ENCODE measurements around the gene RAPGEF6.
"Not testable (repeated sequence)": the region's sequence is repeated elsewhere in the genome, so short reads cannot be mapped to it uniquely, and the experiment has no call there.

The RAPGEF6 gene

DNA sequence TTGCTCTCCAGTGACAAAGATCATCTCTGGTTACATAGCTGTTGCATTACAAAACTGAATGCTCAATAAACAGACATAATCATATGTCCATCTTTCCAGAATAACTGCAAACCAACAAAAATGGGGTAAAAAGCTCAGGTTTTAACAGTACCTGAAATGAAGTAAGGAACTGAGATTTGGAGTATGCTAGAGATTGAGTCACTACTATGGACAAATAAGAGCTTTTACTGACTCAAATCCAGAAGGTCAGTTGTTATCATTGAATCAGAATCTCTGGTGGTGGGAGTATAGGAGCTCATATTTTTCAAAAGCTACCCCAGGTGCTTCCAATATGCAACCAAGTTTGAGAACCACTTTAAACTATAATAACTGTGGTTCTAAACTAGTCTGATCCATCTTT, 4.1 kb upstream of the RAPGEF6 start:
- DNase-seq, result no peak

DNA sequence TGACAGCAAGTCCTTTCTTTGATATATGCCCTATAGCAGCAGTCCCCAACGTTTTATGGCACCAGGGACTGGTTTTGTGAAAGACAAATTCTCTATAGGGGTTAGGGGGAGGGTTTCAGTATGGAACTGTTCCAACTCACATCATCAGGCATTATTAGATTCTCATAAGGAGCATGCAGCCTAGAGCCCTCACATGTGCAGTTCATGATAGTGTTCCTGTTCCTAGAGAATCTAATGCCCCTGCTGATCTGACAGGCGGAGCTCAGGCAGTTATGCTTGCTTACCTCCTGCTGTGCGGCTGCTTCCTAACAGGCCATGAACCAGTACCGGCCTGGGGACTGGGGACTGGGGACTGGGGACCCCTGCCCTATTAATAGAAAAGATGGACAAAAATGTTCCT, 2.7 kb upstream of the RAPGEF6 start:
- peak; percentile 60 for DNase-seq

DNA sequence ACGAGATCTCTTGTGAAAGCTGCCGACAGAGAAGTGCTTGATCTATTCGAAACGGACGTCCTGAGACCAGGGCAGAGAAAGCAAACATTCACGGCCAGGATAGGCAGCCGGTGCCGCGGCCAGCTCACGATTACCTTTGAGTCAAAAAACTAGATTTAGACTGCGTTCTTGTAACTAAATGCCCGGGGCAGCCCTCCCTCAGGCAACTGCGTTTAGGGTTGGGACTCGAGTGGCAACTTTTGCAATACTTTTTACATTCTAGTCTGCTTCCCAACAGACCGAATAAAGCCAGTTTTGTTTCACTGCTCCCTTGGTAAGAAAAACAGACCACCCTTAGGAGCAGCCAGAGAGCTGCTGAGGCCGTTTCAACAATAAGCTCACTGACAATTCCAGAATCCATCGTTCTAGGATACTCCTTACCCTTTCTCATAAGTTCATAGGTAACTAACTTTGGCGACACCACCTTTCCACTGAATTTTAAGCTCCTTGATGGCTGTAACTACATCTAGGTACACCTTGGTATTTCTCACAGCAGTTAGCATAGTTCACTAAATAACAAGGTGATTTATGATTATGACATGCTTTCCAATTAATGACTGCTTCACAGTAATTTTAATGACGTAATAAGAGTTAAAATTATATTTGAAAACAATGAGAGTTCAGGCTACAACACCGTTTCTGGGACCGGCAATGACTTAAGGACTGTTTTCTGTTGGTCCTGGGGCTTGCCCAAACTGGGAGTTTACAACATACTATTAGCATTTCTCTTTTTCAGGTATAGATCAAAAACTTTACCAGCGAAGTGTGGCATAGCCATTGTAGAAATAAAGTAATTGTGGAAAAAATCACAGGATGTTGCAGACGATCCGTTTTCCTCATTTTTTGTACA, 899 bp upstream of the RAPGEF6 start:
- peak; percentile 48 for DNase-seq

DNA sequence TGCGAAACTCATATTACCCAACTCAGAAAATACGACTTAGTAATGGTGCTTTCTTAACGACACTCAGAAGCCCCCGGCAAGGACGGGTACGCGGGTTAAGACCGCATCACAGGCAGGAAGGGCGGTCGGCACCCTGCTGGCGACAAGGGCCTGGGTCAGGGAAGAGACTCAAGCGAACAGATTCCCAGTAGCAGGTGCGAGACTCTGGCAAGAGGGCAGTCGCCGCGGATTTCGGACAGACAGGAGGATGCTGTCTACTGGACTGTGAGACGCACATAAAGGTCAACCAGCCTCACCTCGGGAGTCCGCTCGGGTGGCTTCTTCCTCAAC, 398 bp downstream of the RAPGEF6 start:
- peak; percentile 84 for DNase-seq

DNA sequence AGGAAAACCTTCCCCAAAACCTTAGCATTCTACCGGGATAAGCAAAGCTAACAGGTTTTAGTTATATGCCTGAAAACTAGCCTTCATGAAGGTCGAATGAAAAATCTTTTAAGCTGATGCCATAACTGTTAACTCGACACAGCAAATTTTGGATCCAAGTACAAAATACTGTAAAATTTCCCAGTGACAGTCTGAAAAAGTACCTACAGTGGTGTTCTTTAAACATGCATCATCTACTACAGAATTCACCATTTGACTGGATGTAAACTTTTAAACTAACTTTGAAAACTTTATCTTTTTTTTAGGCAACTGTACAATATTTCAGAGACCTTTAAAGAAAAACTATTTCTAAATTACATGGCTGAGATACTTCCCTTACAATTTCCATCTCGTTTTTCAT, 791 bp downstream of the RAPGEF6 start:
- peak; percentile 15 for DNase-seq

DNA sequence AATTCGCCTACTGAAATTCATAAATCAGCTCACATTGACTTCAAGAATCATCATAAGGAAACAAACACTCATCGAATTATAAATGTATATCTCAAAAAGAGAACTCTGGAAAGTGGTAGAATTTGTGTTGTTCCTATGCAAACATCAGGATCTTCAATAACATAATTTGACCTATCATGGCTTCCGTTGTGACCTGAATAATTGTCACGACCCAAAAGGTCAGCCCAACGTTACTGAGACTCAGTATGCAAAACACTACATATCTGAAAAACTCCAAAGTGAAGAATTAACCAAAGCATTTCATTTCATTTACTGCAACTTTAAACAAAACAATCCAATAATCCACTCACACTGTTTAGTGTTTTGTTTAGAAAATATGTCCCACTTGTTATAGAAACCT, 1.2 kb downstream of the RAPGEF6 start:
- DNase-seq, result peak; percentile 34

DNA sequence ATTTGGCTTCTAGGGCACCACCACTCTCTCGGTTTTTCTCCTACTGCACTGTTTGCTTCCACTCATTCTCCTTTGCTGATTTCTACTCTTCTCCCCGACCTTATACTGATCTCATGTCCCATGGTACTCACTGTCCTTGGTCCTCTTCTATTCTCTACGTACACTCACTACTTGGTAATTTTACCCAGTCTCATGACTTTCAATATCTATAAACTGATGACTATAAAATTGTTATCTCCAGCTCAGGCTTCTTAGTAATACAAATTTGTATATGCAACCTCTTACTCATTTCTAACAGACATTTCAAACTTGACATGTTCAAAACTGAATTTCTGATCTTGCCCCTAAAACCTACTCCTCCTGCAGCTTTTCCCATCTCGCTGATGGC, 4.1 kb downstream of the RAPGEF6 start:
- DNase-seq, result no peak

DNA sequence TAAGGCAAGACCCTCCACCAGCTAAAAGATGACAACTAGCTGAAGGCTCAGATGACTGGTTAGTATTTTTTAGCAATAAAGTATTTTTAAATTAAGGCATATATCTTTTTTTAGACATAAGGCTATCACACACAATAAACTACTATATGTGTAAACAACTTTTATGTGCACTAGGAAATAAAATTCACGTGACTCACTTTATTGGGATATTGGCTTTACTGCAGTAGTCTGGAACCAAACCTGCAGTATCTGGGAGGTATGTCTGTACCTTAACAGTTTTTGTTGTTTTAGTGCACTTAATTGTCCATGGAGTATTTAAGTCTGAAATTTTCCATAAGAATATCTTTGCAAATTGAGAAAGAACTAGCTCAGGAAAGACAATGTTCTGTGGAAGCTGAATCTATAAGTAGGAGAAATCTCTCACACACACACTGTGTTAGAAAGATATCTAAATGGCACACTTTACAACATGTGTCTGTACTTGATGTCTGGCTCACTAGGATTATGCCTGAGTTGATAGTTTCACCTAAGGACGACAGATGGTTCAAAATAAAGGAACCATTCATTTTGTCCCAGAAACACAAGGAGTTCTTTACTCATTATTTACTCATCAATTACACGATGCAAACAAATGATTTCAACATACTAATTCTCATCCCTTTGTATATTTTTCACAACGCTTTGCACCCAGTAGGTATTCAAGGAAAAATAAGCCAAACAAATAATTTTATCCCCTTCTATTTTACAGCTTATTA, 4.6 kb downstream of the RAPGEF6 start:
- DNase-seq, result peak; percentile 68

DNA sequence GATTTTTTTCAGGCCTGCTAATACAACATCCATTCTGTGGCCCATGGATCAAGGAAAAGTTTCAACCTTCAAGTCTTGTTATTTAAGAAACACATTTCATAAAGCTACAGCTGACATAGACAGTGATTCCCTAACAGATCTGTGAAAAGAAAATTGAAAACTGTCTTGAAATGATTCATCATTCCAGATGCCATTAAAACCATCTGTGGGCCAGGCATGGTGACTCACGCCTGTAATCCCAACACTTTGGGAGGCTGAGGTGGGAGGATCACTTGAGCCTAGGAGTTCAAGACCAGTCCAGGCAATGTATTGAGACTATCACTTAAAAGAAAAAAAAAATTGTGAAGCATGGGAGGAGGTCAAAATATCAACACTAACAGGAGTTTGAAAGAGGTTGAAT, 6.0 kb downstream of the RAPGEF6 start:
- no peak for DNase-seq

DNA sequence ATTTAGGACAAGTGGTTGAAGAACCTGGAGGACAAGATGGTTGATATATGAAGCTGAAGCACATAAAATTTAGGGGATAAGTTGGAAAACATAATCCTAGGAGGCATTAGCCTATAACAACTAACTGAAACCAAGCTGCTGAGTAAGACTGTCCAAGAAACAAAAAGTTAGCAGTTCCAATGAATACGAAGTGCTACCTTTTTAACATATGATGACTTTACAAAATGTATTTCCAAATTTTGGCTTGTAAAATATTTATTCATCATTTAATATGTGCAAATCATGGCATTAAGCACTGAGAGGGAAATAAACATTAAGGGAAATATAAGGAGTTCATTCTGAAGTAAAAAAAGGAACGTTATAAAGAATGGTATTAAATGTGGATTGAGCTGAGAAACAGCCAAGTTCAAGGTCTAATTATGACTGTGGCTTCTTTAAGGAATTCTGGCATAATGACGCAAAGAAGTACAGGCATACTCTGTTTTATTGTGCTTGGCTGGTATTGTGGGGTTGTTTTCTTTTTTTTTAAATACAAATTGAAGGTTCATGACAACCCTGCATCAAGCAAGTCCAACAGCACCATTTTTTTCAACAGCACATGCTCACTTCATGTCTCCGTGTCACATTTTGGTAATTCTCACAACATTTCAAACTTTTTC, 7.7 kb downstream of the RAPGEF6 start:
- no peak for DNase-seq

DNA sequence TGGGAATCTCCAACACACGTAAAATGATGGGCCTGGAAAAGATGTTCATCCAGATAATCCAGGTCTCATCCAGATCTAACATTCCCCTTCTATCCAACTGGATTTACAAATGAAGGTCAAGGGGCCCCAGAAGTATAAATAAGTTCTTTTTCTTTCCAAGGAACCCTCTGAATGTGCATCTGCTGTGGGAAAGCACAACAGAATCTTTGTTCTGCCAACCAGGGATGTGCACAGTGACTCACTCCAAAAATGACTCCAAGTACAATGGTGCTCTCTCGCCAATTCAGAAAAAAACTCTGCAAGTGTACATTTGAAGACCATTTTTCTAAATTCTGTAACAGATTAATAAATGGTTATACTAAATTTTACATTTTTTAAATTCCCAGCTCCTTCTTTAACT, 12.4 kb downstream of the RAPGEF6 start:
- DNase-seq, result no peak

DNA sequence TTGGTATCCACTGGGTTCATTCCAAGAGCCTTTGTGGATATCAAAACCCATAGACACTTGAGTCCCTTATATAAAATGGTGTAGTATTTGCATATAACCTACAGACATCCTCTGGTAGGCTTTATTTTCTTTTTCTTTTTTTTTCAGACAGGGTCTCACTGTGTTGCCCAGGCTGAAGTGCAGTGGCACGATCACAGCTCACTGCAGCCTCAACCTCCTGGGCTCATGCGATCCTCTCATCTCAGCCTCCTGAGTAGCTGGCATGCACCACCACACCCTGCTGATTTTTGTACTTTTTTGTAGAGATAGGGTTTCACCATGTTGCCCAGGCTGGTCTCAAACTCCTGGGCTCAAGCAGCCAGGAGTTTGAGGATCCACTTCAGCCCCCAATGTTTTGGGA, 13.9 kb downstream of the RAPGEF6 start:
- DNase-seq, result not testable (repeated sequence)

DNA sequence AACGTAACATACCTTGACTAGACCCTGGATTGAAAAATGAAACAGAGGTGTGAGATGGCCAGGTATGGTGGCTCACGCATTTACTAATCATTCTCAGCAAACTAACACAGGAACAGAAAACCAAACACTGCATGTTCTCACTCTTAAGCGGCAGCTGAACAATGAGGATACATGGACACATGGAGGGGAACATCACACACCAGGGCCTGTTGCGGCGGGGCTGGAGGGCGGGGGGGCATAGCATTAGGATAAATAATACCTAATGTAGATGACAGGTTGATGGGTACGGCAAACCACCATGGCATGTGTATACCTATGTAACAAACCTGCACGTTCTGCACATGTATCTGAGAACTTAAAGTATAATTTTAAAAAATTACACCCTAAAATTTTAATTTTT, 15.9 kb downstream of the RAPGEF6 start:
- no peak for DNase-seq

DNA sequence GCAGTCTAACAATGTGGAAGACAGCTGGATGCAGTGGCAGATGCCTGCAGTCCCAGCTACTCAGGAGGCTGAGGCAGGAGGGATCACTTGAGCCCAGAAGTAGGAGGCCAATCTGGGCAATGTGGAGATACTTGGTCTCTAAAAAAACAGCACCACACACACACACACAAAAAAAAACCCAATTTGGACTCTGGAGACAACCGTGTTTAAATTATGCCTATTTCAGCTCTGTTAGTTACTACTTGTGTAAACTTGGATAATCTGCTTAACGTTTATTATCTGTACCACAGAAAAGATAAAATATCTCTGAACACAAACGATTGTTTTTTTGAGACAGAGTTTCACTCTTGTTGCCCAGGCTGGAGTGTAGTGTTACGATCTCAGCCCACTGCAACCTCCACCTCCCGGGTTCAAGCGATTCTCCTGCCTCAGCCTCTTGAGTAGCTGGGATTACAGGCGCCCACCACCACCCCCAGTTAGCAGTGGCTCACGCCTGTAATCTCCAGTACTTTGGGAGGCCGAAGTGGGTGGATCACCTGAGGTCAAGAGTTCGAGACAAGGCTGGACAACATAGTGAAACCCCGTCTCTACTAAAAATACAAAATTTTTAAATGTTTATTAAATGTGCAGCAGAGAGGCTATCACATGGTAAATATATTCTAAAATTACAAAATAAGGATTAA, 17.7 kb downstream of the RAPGEF6 start:
- no peak for DNase-seq

DNA sequence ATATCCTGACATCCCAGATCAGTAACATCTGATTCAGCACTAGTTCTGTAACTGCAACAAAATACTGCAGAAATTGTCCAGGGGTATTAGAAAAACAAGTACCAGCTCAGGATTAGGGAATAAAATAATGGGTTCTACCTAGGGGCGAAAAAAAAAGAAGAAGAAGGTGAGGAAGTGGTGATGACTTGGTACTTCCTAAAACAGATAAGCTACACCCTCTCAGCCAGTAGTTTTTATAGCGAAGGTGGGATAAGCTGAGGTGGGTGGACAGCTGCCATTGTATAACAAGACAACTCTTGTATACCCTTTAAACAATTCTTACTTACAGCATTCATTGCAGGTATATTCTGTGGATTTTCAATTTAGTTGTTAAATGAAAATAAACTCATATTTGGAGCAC, 19.1 kb downstream of the RAPGEF6 start:
- DNase-seq, result peak; percentile 25

DNA sequence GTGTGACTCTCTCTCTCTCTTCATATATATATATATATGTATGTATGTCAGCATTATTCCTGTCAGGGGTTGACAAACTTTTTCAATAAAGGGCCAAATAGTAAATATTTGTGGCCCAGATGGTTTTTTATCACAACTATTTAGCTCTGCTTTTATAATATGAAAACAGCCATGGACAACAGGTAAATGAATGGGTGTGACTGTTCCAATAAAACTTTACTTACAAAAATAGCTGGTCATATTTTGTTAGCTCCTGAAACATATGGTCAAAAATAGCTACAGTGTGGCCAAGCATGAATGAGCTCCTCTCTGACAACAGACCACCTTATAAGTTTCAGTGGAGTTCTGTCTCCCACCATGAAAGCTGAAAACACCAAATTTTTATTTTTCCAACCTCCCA, 21.6 kb downstream of the RAPGEF6 start:
- no peak for DNase-seq

DNA sequence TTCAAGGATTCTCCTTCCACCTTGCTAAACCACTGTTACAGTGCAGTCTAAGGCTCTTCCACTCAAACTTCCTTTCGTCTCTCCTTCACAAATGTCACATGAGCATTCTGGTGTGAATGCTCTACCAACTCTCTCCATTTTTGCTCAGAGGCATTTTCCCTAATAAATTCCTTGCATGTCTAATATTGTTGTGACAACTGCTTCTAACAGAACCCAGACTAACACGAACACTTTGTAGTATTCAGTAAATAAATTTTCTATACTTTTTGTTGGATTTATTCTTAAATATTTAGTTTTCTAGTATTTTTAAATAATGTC, 24.0 kb downstream of the RAPGEF6 start:
- DNase-seq, result no peak

DNA sequence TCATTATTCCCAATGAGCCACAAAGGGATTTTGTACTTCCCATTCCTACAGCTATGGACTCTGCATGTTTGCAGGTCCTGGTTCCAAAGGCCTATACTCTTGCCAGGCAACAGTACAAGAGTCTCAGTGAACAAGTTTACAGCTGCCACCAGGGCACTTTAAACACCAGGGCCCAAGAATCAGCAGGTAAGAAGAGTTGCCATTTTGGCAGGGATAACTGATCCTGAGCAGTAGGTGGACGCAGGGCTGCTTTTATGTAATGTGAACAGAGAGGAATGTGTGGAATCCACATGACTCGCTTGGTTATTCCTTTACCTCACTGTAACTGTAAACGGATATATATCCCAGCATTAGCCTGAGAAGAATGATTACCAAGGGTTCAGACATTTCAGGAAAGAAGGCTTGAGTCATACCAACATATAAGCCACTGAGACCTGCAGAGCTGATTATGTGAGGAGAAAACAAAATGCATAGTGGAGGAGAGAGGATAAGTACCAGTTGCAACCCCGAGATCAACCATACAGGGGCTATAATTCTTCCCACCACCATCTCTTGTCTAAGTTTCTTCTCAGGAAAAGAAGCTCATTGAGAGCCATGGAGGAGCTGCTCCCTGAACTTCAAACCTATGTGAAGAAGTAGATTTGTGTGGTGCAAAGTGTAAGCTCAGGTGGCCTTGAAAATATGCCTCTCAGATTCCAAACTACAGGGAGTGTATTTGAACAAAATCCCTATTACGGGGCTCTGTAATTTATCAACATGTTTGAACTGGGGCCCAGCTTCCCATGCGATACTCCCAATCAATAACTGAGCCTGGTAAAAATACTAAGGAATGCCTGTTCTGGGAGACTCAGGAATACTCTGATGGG, 24.6 kb downstream of the RAPGEF6 start:
- no peak for DNase-seq

DNA sequence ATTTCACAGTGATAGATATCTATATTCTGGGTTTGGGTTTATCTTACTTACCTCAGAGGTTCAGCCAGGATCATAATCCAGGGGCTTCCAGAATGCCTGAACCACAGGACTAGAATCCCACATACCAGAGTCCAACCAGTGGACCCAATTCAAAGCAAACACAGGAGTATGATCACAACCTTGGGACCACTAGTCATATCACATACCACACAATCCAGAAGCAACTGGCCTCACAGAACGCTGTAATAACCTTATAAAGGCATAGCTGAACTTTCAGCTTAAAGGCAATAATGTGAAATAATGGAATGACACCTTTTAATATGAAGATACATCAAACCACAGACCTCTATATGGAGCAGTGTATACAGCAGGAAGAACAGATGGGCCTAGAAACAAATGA, 25.3 kb downstream of the RAPGEF6 start:
- no peak for DNase-seq

DNA sequence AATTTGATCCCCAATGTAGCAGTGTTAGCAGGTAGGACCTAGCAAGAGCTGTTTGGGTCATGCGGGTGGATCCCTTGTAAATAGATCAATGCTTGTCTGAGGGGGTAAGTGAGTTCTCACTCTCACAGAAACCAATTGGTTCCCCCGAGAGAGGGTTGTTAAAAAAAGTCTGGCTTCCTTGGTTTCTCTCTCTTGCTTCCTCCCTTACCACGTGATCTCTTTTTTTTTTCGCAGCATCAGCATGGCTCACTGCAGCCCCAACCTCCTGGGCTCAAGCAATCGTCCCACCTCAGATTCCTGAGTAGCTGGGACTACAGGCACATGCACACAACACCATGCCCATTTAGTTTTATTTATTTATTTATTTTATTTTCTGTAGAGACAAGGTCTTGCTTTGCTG, 26.4 kb downstream of the RAPGEF6 start:
- DNase-seq, result no peak

DNA sequence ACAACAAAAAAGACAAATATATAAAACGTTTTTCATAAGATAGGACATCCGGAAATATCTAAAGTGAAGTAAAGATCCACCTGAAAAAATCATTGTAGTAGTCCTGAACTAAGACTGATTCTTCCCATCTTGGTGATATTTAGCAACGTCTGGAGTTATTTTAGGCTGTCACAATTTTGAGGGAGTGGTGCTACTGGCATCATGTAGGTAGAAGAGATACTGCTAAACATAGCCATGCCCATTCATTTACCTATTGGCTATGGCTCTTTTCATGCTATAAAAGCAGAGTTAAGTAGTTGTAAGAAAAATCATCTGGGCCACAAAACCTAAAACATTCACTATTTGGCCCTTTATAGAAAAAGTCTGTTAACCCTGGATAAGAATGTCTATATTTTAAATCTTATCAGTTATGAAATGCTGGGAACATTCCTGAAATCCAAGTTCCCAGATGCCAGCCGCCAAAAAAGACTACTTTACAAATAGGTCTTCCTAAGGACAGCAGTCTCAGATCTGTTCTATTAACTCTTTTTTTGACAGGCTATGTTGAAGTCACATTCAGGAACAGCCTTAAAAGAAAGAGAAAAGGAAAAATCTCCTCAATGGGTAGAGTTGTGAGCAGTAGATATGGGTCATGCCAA, 27.0 kb downstream of the RAPGEF6 start:
- DNase-seq, result no peak

DNA sequence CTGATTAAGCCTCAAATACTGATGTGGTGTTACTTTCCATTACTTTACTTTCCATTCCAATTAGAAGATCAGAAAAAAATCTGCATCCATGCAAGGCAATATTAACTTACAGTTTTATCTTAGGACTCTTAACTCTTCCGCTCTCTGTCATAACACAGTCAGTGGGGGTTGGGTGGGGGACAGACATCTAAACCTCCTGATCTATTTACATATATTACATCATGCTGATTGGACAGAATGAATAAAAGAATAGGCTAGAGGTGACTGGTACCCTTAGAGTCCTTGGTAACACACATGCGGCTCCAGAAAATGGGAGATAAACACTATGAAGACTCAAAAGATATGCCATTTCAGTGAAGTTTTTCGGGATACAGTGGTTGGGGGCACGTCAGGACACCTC, 27.6 kb downstream of the RAPGEF6 start:
- peak; percentile 31 for DNase-seq
